Sigmoid colon (tissue), 7 donors: ENCODE results near the gene SVEP1. TPM values are rescaled to one million over a fixed set of nuclear protein-coding genes. Genes with fewer than 3 reads are reported as not detected.

ENCODE experiments used
- DNase-seq: peaks from one replicate; pipeline ENCODE4 v3.0.0-alpha.2; 2019
- H3K27ac ChIP-seq, 4 donors: fragments of 200-600 bp; sonication (generic); one replicate each; pipeline ENCODE4 v1.5.1; 2016 to 2019; ENCODE audit warnings: mild to moderate bottlenecking in 1 of 4
- H3K27me3 ChIP-seq, 3 donors: fragments of 200-600 bp; sonication (generic); one replicate each; pipeline ENCODE4 v1.5.1; 2019; ENCODE audit warnings: mild to moderate bottlenecking in 1 of 3
- H3K36me3 ChIP-seq, 4 donors: fragments of 200-600 bp; sonication (generic); one replicate each; pipeline ENCODE4 v1.5.1; 2016 to 2019
- H3K4me1 ChIP-seq, 4 donors: fragments of 200-600 bp; sonication (generic); one replicate each; pipeline ENCODE4 v1.5.1; 2017 to 2019
- H3K4me3 ChIP-seq, 4 donors: fragments of 200-600 bp; sonication (generic); one replicate each; pipeline ENCODE4 v1.5.1; 2017 to 2019; ENCODE audit warnings: mild to moderate bottlenecking in 2 of 4, moderate library complexity in 1 of 4
- H3K9me3 ChIP-seq, 4 donors: fragments of 200-600 bp in 3 of 4; sonication (generic) in 3 of 4; one replicate each; pipeline versions ENCODE4 v1.5.1 to v1.6.1; 2013 to 2019
- CTCF ChIP-seq, 4 experiments: fragments of 450-650 bp in 3 of 4; fragments of 200-600 bp in 1 of 4; IDR thresholded peaks; one replicate each; pipeline ENCODE4 v1.5.1; 2016 to 2019; ENCODE audit warnings: antibody characterized with exemption in 4 of 4, mild to moderate bottlenecking in 3 of 4, moderate library complexity in 2 of 4
- EP300 ChIP-seq, 4 donors: sonication (generic); formaldehyde crosslinking; IDR thresholded peaks; one replicate each; pipeline ENCODE4 v1.6.1; 2017; ENCODE audit warnings: antibody characterized with exemption in 4 of 4
- POLR2A ChIP-seq, 2 donors: fragments of 450-650 bp; IDR thresholded peaks; one replicate each; pipeline ENCODE4 v1.6.1; 2016; ENCODE audit warnings: antibody characterized with exemption in 2 of 2, mild to moderate bottlenecking in 2 of 2, moderate library complexity in 2 of 2
- POLR2AphosphoS5 ChIP-seq, 4 donors: sonication (generic); formaldehyde crosslinking; IDR thresholded peaks; one replicate each; pipeline ENCODE4 v1.6.1; 2017; ENCODE audit warnings: antibody characterized with exemption in 4 of 4
- WGBS, 2 donors: extraction: QIAGEN DNeasy Blood & Tissue Kit; methylation state at CpG; one replicate each; pipeline ENCODE4 v1.1.7; 2013; 5-methylcytosine and 5-hydroxymethylcytosine counted together
- intact Hi-C: fragments of 100-400 bp; cut with DNase I; formaldehyde crosslinking; loops from one replicate; pipeline ENCODE4 v1.15.1; 2023
- polyA plus RNA-seq, 3 donors: library from polyadenylated mRNA; stranded (reverse); fragments of 200-250 nt; gene quantifications; one replicate each; pipeline ENCODE4 v1.2.3, GENCODE V29; 2013
- total RNA-seq, 4 donors: library from RNA; depleted of rRNA; stranded (reverse); fragments of >200 nt; gene quantifications; one replicate each; pipeline ENCODE4 v1.1.0, GENCODE V29; 2016
- donor health status: healthy with polysubstance abuse.
- donor health status: Bipolar disorder and iron deficiency.
- donor health status: healthy.

Gene SVEP1
- total and polyA plus RNA-seq, 7 donors = 0.23 to 77.5 (median 24.3) TPM

DNA sequence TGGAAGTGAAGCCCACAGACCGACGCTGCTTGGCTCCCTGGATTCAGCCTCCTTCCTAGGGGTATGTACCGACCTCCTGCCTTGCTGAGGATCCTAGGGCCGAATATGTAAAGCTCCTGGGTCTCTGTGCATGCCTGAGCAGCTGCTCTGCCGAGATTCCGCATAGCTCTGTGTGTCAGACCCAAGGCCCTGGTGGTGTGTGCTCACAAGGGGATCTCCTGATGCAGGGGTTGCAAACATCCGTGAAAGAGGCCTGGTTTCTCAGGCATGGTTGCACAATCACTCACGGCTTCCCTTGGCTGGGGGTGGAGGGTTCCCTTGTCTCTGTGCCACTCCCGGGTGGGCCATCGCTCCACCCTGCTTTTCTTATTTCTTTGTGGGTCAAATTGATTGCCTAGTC is 19.9 kb upstream of the SVEP1 start:
- TF ChIP-seq POLR2AphosphoS5 (IDR thresholded peaks at IDR 0.05) = no peak
- no peak for TF ChIP-seq EP300 (IDR thresholded peaks at IDR 0.05)
- TF ChIP-seq POLR2A (IDR thresholded peaks at IDR 0.05) = no peak
- TF ChIP-seq CTCF (IDR thresholded peaks at IDR 0.05) = no peak
- DNase-seq = no peak
- intact Hi-C loops = no loop called here
- Histone ChIP-seq H3K27ac (no peak overlapping the region), H3K27me3 (no peaks in the 10 kb centered on the region), H3K36me3 (no peaks in the 10 kb centered on the region), H3K4me1 (no peaks in the 10 kb centered on the region), H3K9me3 (no peaks in the 10 kb centered on the region), H3K4me3 (no peak overlapping the region)
- 78 to 85% methylated on average over 10 of the region's 10 CpGs for WGBS, 2 donors

GRCh38 chr9:110592044-110592830 is 12.7 kb upstream of the SVEP1 start:
- Histone ChIP-seq H3K9me3 (no peaks in the 10 kb centered on the region), H3K36me3 (no peaks in the 10 kb centered on the region), H3K27ac (no peak overlapping the region), H3K4me3 (no peak overlapping the region), H3K4me1 (no peaks in the 10 kb centered on the region), H3K27me3 (no peaks in the 10 kb centered on the region)
- WGBS, 2 donors = 79 to 85% methylated on average over 5 of the region's 5 CpGs
- intact Hi-C loops = no loop called here
- no peak for DNase-seq
- TF ChIP-seq POLR2AphosphoS5 (IDR thresholded peaks at IDR 0.05) = no peak
- TF ChIP-seq EP300 (IDR thresholded peaks at IDR 0.05) = no peak
- no peak for TF ChIP-seq POLR2A (IDR thresholded peaks at IDR 0.05)
- no peak for TF ChIP-seq CTCF (IDR thresholded peaks at IDR 0.05)

DNA sequence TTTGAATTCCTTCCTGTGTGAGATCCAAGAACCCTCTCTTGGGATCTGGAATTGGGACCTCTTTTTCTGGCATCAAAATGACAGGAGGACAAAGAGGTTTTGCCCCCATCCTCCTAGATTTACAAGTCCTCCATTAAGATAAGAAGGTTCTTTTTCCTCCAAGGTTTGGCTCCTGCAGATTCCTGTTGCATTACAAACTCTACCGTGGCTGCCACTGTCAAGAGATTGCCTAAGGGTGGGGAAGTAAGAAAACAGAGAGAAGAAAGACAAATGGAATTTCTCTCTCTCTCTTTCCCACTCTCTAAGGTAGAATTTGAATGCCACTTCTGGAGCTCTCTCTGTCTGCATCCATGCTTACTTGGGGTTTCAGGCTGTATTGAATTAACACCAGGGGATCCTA is 12.0 kb upstream of the SVEP1 start:
- 18 to 20% methylated on average over 1 of the region's 1 CpG for WGBS, 2 donors
- intact Hi-C loops = no loop called here
- no peaks in the 10 kb centered on the region for H3K9me3 ChIP-seq

DNA sequence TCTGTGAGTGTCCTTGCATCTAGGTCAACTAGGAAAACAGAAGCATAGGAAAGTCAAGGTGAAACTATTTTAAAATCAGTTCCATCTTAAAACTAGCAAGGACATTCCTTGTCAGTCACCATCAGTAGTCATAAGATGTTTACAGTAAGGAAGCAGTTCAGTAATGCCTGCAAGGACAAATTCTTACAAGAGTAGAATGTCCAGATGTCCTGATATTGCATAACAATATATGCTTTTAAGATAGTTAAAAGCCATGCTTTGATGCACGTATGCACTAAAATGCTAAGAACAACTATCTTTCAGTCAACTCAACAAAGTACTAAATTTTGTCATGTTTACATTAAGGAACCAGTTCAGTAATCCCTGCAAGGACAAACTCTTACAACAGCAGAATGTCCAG is 11.3 kb upstream of the SVEP1 start:
- no peak for DNase-seq
- Histone ChIP-seq H3K36me3 (no peaks in the 10 kb centered on the region), H3K27me3 (no peaks in the 10 kb centered on the region), H3K4me1 (no peaks in the 10 kb centered on the region), H3K9me3 (no peaks in the 10 kb centered on the region), H3K27ac (no peak overlapping the region), H3K4me3 (no peak overlapping the region)
- intact Hi-C loops = no loop called here
- WGBS, 2 donors = 68 to 85% methylated on average over 1 of the region's 1 CpG
- TF ChIP-seq EP300 (IDR thresholded peaks at IDR 0.05) (no peak), CTCF (IDR thresholded peaks at IDR 0.05) (no peak), POLR2A (IDR thresholded peaks at IDR 0.05) (no peak), POLR2AphosphoS5 (IDR thresholded peaks at IDR 0.05) (no peak)

More for the DNA sequence above, 12.0 kb upstream of the SVEP1 start:
- Histone ChIP-seq H3K36me3 (no peaks in the 10 kb centered on the region), H3K4me1 (no peaks in the 10 kb centered on the region), H3K27ac (no peak overlapping the region), H3K27me3 (no peaks in the 10 kb centered on the region), H3K4me3 (no peak overlapping the region)
- DNase-seq = no peak
- TF ChIP-seq EP300 (IDR thresholded peaks at IDR 0.05) (no peak), POLR2A (IDR thresholded peaks at IDR 0.05) (no peak), CTCF (IDR thresholded peaks at IDR 0.05) (no peak), POLR2AphosphoS5 (IDR thresholded peaks at IDR 0.05) (no peak)

- no peak overlapping the region for H3K27ac ChIP-seq
- intact Hi-C loops = no loop called here
- no peaks in the 10 kb centered on the region for H3K27me3 ChIP-seq
- H3K9me3 ChIP-seq = no peaks in the 10 kb centered on the region
- no peak overlapping the region for H3K4me3 ChIP-seq
- no peak for DNase-seq
- no peaks in the 10 kb centered on the region for H3K4me1 ChIP-seq
- TF ChIP-seq POLR2AphosphoS5 (IDR thresholded peaks at IDR 0.05) (no peak), POLR2A (IDR thresholded peaks at IDR 0.05) (no peak), EP300 (IDR thresholded peaks at IDR 0.05) (no peak), CTCF (IDR thresholded peaks at IDR 0.05) (no peak)
- H3K36me3 ChIP-seq = no peaks in the 10 kb centered on the region
- 81 to 85% methylated on average over 1 of the region's 1 CpG for WGBS, 2 donors
Measured at GRCh38 chr9:110588296-110588695, 8.8 kb upstream of the SVEP1 start.
